Renal pelvis (tissue), 4 donors: ENCODE results near the gene GOLGA7B. TPM values are rescaled to one million over a fixed set of nuclear protein-coding genes. Genes with fewer than 3 reads are reported as not detected.
"Not testable (repeated sequence)": the region's sequence is repeated elsewhere in the genome, so short reads cannot be mapped to it uniquely, and the experiment has no call there.

ENCODE experiments used
- DNase-seq: peaks from one replicate; pipeline ENCODE4 v3.0.0-alpha.2; 2013
- polyA plus RNA-seq, 3 donors: library from polyadenylated mRNA; unstranded; fragments of 120-200 nt; gene quantifications; one replicate each; pipeline ENCODE4 v1.2.1, GENCODE V29; 2013; ENCODE audit not compliant: insufficient read length in 3 of 3

The GOLGA7B gene
- polyA plus RNA-seq, 3 donors = 0.45 to 1.0 (median 0.48) TPM

GRCh38 chr10:97828721-97829120 is 20.9 kb upstream of the GOLGA7B start:
- no peak for DNase-seq

DNA sequence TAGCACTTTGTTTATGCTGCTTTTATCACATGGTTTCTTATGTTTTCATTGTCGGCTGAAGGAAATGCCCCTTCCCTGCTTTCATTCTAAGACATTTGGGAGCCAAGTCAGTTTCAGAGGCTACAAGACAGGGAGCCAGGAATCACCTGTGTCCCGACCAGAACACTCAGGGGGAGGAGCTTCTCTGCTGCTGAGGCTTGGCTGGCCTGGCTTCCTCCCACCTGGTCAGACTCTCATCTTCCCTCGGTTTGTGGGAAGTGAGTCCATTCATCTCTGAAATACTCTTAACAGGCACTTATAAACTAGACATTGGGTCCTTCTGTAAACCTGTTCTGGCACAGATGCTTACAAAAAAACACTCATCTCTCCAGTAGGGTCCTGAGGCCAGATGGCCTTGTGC is 19.6 kb upstream of the GOLGA7B start:
- no peak for DNase-seq

GRCh38 chr10:97831259-97831658 is 18.4 kb upstream of the GOLGA7B start:
- no peak for DNase-seq

GRCh38 chr10:97836446-97836845 is 13.2 kb upstream of the GOLGA7B start:
- no peak for DNase-seq

DNA sequence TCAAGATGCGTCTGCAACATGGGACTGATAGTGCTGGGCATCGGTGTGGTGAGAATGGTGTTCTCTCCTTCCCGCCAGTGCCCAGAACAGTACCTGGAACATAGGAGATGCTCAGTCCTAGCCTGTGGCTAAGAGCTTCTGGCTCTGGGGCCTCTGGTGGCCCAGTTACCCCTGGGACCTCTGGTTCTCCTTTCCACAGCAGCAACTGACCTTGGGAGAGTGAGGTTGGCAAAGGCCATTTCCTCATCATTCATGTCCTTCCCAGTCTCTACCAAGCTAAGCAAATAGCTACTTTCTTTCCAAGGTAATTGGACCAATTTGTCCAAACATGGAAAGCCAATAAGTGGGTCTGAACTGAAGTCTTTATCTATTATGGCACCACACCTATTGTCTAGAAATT is 11.6 kb upstream of the GOLGA7B start:
- no peak for DNase-seq

- not testable (repeated sequence) for DNase-seq
Measured at GRCh38 chr10:97841166-97841565, 8.5 kb upstream of the GOLGA7B start.

- DNase-seq = not testable (repeated sequence)
Measured at GRCh38 chr10:97842114-97842513, 7.5 kb upstream of the GOLGA7B start.

- no peak for DNase-seq
Measured at GRCh38 chr10:97842656-97843280, 6.9 kb upstream of the GOLGA7B start.

- no peak for DNase-seq
Measured at GRCh38 chr10:97843281-97843671, 6.4 kb upstream of the GOLGA7B start.

- DNase-seq = not testable (repeated sequence)
Measured at GRCh38 chr10:97843972-97844371, 5.7 kb upstream of the GOLGA7B start.

DNA sequence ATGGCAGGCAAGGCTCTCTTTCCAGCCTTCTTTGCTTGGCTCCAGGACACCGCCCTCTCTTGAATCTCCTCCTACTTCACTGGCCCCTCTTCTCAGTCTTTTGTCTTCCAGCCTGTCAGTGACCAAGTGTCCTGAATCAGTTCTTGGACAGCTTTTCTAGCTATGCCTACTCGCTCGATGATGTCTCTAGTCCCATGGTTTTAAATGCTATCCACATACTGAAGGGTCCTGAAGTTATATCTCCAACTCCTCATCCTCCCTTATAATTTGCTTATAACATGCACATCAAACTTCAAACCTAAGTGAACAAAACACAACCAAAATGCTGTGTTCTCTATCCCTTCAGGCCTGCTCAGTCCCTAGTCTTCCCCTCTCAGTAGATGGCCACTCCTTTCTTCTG is 5.0 kb upstream of the GOLGA7B start:
- DNase-seq = no peak

DNA sequence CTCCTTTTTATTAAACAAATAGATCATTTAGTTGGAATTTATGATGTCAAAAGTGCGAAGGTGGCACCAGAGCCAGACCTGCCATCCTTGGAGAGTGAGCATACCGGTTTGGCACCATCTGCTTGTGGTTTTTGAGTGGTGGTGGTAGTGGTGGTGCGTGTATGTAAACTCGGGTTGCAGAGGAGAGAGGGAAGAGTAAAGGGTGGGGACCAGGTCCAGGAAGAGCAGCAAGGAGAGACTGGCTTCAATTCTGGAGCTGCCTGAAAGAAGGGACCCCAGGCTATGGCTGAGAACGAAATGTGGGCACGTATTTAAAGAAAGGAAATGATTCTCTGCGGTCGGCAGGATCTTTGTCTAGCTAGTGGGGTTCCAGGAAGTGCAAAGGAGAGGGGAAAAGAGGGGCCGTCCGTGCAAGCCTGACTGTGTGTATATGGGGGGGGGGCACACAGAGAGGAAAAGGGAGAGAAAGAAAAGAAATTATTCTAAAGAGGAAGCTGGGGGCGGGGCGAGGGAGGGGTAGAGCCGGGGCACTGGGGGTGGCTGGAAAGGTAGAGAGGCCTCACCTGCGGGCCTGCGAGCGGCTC is 448 bp upstream of the GOLGA7B start:
- DNase-seq = no peak

- no peak for DNase-seq
Measured at GRCh38 chr10:97850446-97850845, 803 bp downstream of the GOLGA7B start.

DNA sequence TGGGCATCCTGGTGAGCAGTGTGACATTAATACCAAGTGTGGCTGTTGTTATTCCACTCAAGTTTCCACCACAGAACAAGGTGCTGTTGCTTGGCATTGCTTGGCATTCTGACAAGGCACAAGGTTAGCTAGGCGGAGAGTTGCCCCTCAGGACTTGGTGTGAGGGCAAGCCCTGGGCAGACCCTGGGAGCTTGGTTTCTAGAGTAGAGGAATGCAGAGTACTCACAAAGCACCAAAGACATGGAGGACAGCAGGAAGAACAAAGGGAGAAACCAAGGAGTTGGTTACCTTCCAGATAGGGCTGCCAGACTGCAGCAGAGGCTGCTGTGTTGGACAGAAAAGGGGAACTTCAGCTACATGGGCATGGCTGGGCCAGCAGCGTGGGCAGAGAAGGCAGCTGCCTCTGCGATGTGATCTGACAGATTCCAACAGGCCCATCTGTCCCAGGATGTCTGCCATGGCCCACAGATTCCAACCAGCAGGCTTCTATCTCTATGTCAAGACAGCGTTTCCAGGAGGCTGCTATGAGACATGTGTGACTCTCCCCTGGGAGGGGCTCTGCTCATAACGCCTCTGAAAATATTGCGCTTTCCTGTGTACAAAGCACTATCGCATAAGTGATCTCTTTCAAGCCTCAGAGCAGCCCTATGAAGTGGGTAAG is 1.8 kb downstream of the GOLGA7B start:
- DNase-seq = no peak

DNA sequence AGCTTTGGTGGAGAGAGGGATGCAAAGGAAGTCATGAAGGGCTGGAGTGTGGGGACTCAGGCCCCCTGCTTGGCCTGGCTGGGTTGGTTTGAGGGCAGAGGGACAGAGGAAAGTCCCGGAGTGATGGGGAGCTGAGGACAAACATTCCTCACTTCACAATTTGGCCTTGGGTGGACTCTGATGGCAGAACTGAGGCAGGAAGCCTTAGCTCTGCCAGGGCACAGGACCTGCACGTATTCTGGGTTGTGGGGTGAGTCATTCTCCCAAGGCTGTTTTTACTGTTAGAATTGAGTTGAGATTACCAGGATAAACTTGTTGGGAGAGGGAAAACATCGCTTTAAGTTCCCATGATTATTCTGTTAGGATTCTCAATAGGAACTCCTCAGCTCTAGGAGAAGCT is 2.6 kb downstream of the GOLGA7B start:
- no peak for DNase-seq

- DNase-seq = no peak
Measured at GRCh38 chr10:97852840-97853405, 3.3 kb downstream of the GOLGA7B start.

DNA sequence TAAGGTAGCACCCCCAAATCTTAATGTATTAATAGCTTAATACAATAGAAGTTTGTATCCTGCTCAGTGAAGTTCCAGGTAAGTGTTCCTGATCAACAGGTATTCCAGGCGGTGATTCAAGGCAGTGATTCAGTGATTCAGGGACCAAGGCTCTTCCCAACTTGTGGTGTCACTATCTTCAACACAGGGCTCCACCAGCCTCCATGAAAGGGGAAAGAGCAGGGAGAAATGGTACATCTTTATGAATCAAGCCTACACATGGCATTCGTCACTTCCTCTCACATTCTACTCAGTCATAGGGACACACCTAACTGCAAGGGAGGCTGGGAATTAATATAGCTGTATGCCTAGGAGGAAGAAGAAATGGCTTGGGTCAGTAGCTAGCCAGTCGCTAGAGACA is 5.1 kb downstream of the GOLGA7B start:
- DNase-seq = no peak

GRCh38 chr10:97858001-97858439 is 8.4 kb downstream of the GOLGA7B start:
- no peak for DNase-seq

- DNase-seq = no peak
Measured at GRCh38 chr10:97861097-97861750, 11.6 kb downstream of the GOLGA7B start.

- no peak for DNase-seq
Measured at GRCh38 chr10:97861924-97862323, 12.3 kb downstream of the GOLGA7B start.

DNA sequence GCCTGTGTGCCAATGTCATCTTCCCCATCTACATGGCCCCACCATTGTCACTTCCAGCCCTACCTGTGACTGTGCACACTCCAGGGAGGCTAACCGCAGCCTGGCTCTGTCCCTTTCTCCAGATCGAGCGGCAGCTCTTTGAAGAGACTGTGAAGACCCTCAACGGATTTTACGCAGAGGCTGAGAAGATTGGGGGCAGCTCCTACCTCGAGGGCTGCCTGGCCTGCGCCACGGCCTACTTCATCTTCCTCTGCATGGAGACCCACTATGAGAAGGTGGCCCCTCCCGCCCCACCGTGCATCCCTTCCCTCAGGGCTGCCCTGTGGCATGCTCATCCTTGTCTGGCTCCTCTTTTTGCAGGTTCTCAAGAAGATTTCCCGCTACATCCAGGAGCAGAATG is 14.2 kb downstream of the GOLGA7B start:
- no peak for DNase-seq

GRCh38 chr10:97865488-97865887 is 15.8 kb downstream of the GOLGA7B start:
- no peak for DNase-seq
